Peyer's patch (tissue), 4 donors: ENCODE results near the gene SLC23A3. TPM values are rescaled to one million over a fixed set of nuclear protein-coding genes. Genes with fewer than 3 reads are reported as not detected.

ENCODE experiments used
- DNase-seq, 3 donors: peaks; one replicate each; pipeline ENCODE4 v3.0.0-alpha.2; 2017 to 2019
- H3K27ac ChIP-seq, 4 donors: fragments of 200-600 bp; sonication (generic); one replicate each; pipeline ENCODE4 v1.5.1; 2016 to 2019
- H3K27me3 ChIP-seq, 2 donors: fragments of 200-600 bp; sonication (generic); one replicate each; pipeline ENCODE4 v1.5.1; 2019
- H3K36me3 ChIP-seq, 3 donors: fragments of 200-600 bp; sonication (generic); one replicate each; pipeline ENCODE4 v1.5.1; 2016 to 2019
- H3K4me1 ChIP-seq, 4 donors: fragments of 200-600 bp; sonication (generic); one replicate each; pipeline ENCODE4 v1.5.1; 2016 to 2019
- H3K4me3 ChIP-seq, 4 donors: fragments of 200-600 bp; sonication (generic); 1 replicate in 3 of 4; 2 replicates in 1 of 4; pipeline ENCODE4 v1.5.1; 2016 to 2019; ENCODE audit warnings: mild to moderate bottlenecking in 1 of 4
- H3K9me3 ChIP-seq, 4 donors: fragments of 200-600 bp; sonication (generic); one replicate each; pipeline ENCODE4 v1.5.1; 2016 to 2019; ENCODE audit warnings: mild to moderate bottlenecking in 1 of 4
- CTCF ChIP-seq, 6 experiments: fragments of 450-650 bp in 4 of 6; fragments of 200-600 bp in 2 of 6; sonication (generic) in 1 of 6; IDR thresholded peaks; one replicate each; pipeline ENCODE4 v1.5.1; 2017 to 2019; ENCODE audit warnings: antibody characterized with exemption in 6 of 6, mild to moderate bottlenecking in 3 of 6, moderate library complexity in 1 of 6
- POLR2A ChIP-seq, 2 donors: fragments of 450-650 bp; IDR thresholded peaks; one replicate each; pipeline ENCODE4 v1.5.1; 2017; ENCODE audit warnings: antibody characterized with exemption in 2 of 2, mild to moderate bottlenecking in 2 of 2, moderate library complexity in 2 of 2
- total RNA-seq, 4 donors: library from RNA; depleted of rRNA; stranded (reverse); fragments of >200 nt; gene quantifications; one replicate each; pipeline ENCODE4 v1.1.0, GENCODE V29; 2016

SLC23A3 gene
- total RNA-seq, 4 donors from 2014 or later: 5.0 to 111 (median 62.8) TPM

GRCh38 chr2:219184121-219184520 lies 14.3 kb upstream of the SLC23A3 start:
- DNase-seq: peak in 1 of 3 donors; percentile 13
- no peaks in the 10 kb centered on the region for H3K27me3 ChIP-seq
- H3K27ac ChIP-seq: no peak overlapping the region
- H3K36me3 ChIP-seq: peaks cover 0 to 53% (median 0%) of the 10 kb centered on the region in 3 donors
- H3K4me3 ChIP-seq: no peak overlapping the region
- TF ChIP-seq CTCF (IDR thresholded peaks at IDR 0.05) (no peak), POLR2A (IDR thresholded peaks at IDR 0.05) (no peak)
- no peaks in the 10 kb centered on the region for H3K9me3 ChIP-seq
- H3K4me1 ChIP-seq: peaks cover under 1 to 8% (median 2%) of the 10 kb centered on the region in 4 donors

- peaks cover 3 to 14% (median 6%) of the 10 kb centered on the region in 4 donors for H3K4me1 ChIP-seq
- peaks cover 0 to 53% (median 0%) of the 10 kb centered on the region in 3 donors for H3K36me3 ChIP-seq
- no peaks in the 10 kb centered on the region for H3K27me3 ChIP-seq
- H3K4me3 ChIP-seq: no peak overlapping the region
- DNase-seq: peak in 1 of 3 donors; percentile 25
- TF ChIP-seq POLR2A (IDR thresholded peaks at IDR 0.05): no peak
- TF ChIP-seq CTCF (IDR thresholded peaks at IDR 0.05): no peak
- H3K9me3 ChIP-seq: no peaks in the 10 kb centered on the region
- H3K27ac ChIP-seq: no peak overlapping the region
These were observed 13.4 kb upstream of the SLC23A3 start for GRCh38 chr2:219183151-219183772.

GRCh38 chr2:219182331-219183150 lies 12.7 kb upstream of the SLC23A3 start:
- H3K4me1 ChIP-seq: peaks cover 3 to 14% (median 6%) of the 10 kb centered on the region in 4 donors
- no peaks in the 10 kb centered on the region for H3K9me3 ChIP-seq
- H3K27me3 ChIP-seq: no peaks in the 10 kb centered on the region
- no peak for TF ChIP-seq POLR2A (IDR thresholded peaks at IDR 0.05)
- no peak for TF ChIP-seq CTCF (IDR thresholded peaks at IDR 0.05)
- no peak overlapping the region for H3K4me3 ChIP-seq
- peaks cover 0 to 53% (median 0%) of the 10 kb centered on the region in 3 donors for H3K36me3 ChIP-seq
- DNase-seq: no peak
- no peak overlapping the region for H3K27ac ChIP-seq

GRCh38 chr2:219181531-219181930 lies 11.7 kb upstream of the SLC23A3 start:
- Histone ChIP-seq H3K4me3 (no peak overlapping the region), H3K27ac (no peak overlapping the region), H3K36me3 (peaks cover 0 to 53% (median 0%) of the 10 kb centered on the region in 3 donors), H3K9me3 (no peaks in the 10 kb centered on the region), H3K27me3 (no peaks in the 10 kb centered on the region), H3K4me1 (peaks cover 3 to 14% (median 6%) of the 10 kb centered on the region in 4 donors)
- no peak for TF ChIP-seq POLR2A (IDR thresholded peaks at IDR 0.05)
- no peak for TF ChIP-seq CTCF (IDR thresholded peaks at IDR 0.05)
- DNase-seq: peak in 1 of 3 donors; percentile 14

GRCh38 chr2:219180961-219181360 lies 11.1 kb upstream of the SLC23A3 start:
- Histone ChIP-seq H3K27me3 (no peaks in the 10 kb centered on the region), H3K4me3 (no peak overlapping the region), H3K36me3 (peaks cover 0 to 53% (median 0%) of the 10 kb centered on the region in 3 donors), H3K4me1 (peaks cover 3 to 16% (median 6%) of the 10 kb centered on the region in 4 donors), H3K9me3 (no peaks in the 10 kb centered on the region), H3K27ac (no peak overlapping the region)
- no peak for TF ChIP-seq CTCF (IDR thresholded peaks at IDR 0.05)
- no peak for TF ChIP-seq POLR2A (IDR thresholded peaks at IDR 0.05)
- DNase-seq: peak in 1 of 3 donors; percentile 34
